ENCODE data around the gene SPRR2G. TPM values are rescaled to one million over a fixed set of nuclear protein-coding genes. Genes with fewer than 3 reads are reported as not detected.

The SPRR2G gene
- total RNA-seq, 1 experiment from 2014 or later = not detected

GRCh38 chr1:153155541-153155940 is 4.9 kb upstream of the SPRR2G start:
- Histone ChIP-seq H3K4me1 (replicated peaks; ENCODE audit: insufficient read depth) (no peaks in the 10 kb centered on the region), H3K79me2 (ENCODE audit: low read depth) (no peaks in the 10 kb centered on the region), H3K4me3 (no peak overlapping the region), H2AFZ (no peak overlapping the region), H3F3A (ENCODE audit: insufficient read depth, low read depth) (no peaks in the 10 kb centered on the region), H3K4me2 (no peak overlapping the region), H3K36me3 (ENCODE audit: low read depth) (no peaks in the 10 kb centered on the region), H3K9me3 (ENCODE audit: insufficient read depth, low read depth) (peaks cover 4% of the 10 kb centered on the region; the same call in 1 of the 2 replicates), H4K20me1 (ENCODE audit: insufficient read depth) (no peaks in the 10 kb centered on the region), H3K27me3 (ENCODE audit: insufficient read depth, low read depth) (peaks cover 22% of the 10 kb centered on the region), H3K27ac (no peak overlapping the region), H3K9me2 (ENCODE audit: insufficient read depth) (no peaks in the 10 kb centered on the region)
- no peak for DNase-seq
- POLR2A ChIA-PET (ENCODE audit: unreplicated experiment) = no interaction called here
- BruUV-seq (replicated peaks) = no TSS peak
- intact Hi-C loops (cut with micrococcal nuclease; ENCODE audit: unreplicated experiment) = no loop called here
- TF ChIP-seq CTCF (conservative IDR thresholded peaks at IDR 0.05) = no peak
- no peak for TF ChIP-seq EZH2 (IDR thresholded peaks at IDR 0.05; ENCODE audit: low read depth)
- CTCF ChIA-PET = no interaction called here

- CTCF ChIA-PET = no interaction called here
- TF ChIP-seq CTCF (conservative IDR thresholded peaks at IDR 0.05) (no peak), EZH2 (IDR thresholded peaks at IDR 0.05; ENCODE audit: low read depth) (no peak)
- Histone ChIP-seq H3K27ac (no peak overlapping the region), H3K4me1 (replicated peaks; ENCODE audit: insufficient read depth) (no peaks in the 10 kb centered on the region), H2AFZ (no peak overlapping the region), H3K4me2 (no peak overlapping the region), H3K36me3 (ENCODE audit: low read depth) (no peaks in the 10 kb centered on the region), H4K20me1 (ENCODE audit: insufficient read depth) (no peaks in the 10 kb centered on the region), H3F3A (ENCODE audit: insufficient read depth, low read depth) (no peaks in the 10 kb centered on the region), H3K4me3 (no peak overlapping the region), H3K79me2 (ENCODE audit: low read depth) (no peaks in the 10 kb centered on the region), H3K9me3 (ENCODE audit: insufficient read depth, low read depth) (no peaks in the 10 kb centered on the region), H3K9me2 (ENCODE audit: insufficient read depth) (no peaks in the 10 kb centered on the region), H3K27me3 (ENCODE audit: insufficient read depth, low read depth) (peaks cover 16% of the 10 kb centered on the region)
- intact Hi-C loops (cut with micrococcal nuclease; ENCODE audit: unreplicated experiment) = no loop called here
- DNase-seq = no peak
- POLR2A ChIA-PET (ENCODE audit: unreplicated experiment) = interaction anchor here (0.7 kb wide), 1 partner anchor 175 kb away, joined by 5 read pairs; no protein-coding TSS in a partner anchor
- no TSS peak for BruUV-seq (replicated peaks)
These were observed 1.8 kb upstream of the SPRR2G start for GRCh38 chr1:153152481-153152880.

- Histone ChIP-seq H4K20me1 (ENCODE audit: insufficient read depth) (no peaks in the 10 kb centered on the region), H3K36me3 (ENCODE audit: low read depth) (no peaks in the 10 kb centered on the region), H3K9me2 (ENCODE audit: insufficient read depth) (peaks cover 4% of the 10 kb centered on the region; the same call in 1 of the 2 replicates), H3K4me1 (replicated peaks; ENCODE audit: insufficient read depth) (no peaks in the 10 kb centered on the region), H3K4me2 (no peak overlapping the region), H3F3A (ENCODE audit: insufficient read depth, low read depth) (no peaks in the 10 kb centered on the region; the same call in 1 of the 2 replicates), H3K79me2 (ENCODE audit: low read depth) (no peaks in the 10 kb centered on the region), H3K4me3 (no peak overlapping the region), H2AFZ (no peak overlapping the region), H3K9me3 (ENCODE audit: insufficient read depth, low read depth) (no peaks in the 10 kb centered on the region), H3K27me3 (ENCODE audit: insufficient read depth, low read depth) (no peaks in the 10 kb centered on the region), H3K27ac (no peak overlapping the region)
- no TSS peak for BruUV-seq (replicated peaks)
- intact Hi-C loops (cut with micrococcal nuclease; ENCODE audit: unreplicated experiment) = no loop called here
- ChIA-PET POLR2A (ENCODE audit: unreplicated experiment) (no interaction called here), CTCF (no interaction called here)
- no peak for TF ChIP-seq CTCF (conservative IDR thresholded peaks at IDR 0.05)
- no peak for TF ChIP-seq EZH2 (IDR thresholded peaks at IDR 0.05; ENCODE audit: low read depth)
- DNase-seq = no peak
These were observed 9.3 kb downstream of the SPRR2G start for GRCh38 chr1:153141377-153141776.
